ENCODE results near the gene CLIC1.

GRCh38 chr6:31736768-31737314 lies 511 bp upstream of the CLIC1 start:
- TF ChIP-seq POLR2AphosphoS5 (IDR thresholded peaks at IDR 0.05) (no peak), CTCF (IDR thresholded peaks at IDR 0.05) (no peak), POLR2A (IDR thresholded peaks at IDR 0.05) (no peak), EP300 (IDR thresholded peaks at IDR 0.05) (no peak)

All from sigmoid colon (tissue), 4 donors.